ENCODE data around the gene YPEL5. TPM values are rescaled to one million over a fixed set of nuclear protein-coding genes. Genes with fewer than 3 reads are reported as not detected.
"Not testable (repeated sequence)": the region's sequence is repeated elsewhere in the genome, so short reads cannot be mapped to it uniquely, and the experiment has no call there.

The YPEL5 gene
- total RNA-seq, 1 donor from 2014 or later, result 83.5 TPM

DNA sequence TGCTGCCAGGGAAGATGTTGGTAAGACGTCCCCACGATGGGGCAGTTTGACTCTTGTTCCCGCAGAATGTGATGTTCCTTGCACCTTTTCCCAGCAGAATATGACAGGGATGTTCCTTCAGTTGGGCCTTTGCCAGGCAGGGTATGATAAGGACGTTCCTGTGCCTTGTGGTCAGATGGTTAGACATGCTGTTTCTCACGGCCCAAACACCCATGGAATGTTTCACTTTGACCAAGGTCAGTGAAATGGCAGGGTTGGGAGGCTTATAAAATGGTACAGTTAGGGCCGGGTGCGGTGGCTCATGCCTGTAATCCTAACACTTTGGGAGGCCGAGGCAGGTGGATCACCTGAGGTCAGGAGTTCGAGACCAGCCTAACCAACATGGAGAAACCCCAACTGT lies 40.3 kb upstream of the YPEL5 start:
- TF ChIP-seq, protein P1, sequence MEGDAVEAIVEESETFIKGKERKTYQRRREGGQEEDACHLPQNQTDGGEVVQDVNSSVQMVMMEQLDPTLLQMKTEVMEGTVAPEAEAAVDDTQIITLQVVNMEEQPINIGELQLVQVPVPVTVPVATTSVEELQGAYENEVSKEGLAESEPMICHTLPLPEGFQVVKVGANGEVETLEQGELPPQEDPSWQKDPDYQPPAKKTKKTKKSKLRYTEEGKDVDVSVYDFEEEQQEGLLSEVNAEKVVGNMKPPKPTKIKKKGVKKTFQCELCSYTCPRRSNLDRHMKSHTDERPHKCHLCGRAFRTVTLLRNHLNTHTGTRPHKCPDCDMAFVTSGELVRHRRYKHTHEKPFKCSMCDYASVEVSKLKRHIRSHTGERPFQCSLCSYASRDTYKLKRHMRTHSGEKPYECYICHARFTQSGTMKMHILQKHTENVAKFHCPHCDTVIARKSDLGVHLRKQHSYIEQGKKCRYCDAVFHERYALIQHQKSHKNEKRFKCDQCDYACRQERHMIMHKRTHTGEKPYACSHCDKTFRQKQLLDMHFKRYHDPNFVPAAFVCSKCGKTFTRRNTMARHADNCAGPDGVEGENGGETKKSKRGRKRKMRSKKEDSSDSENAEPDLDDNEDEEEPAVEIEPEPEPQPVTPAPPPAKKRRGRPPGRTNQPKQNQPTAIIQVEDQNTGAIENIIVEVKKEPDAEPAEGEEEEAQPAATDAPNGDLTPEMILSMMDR (IDR thresholded peaks at IDR 0.05), result no peak
- TF ChIP-seq POLR2A (IDR thresholded peaks at IDR 0.05) (no peak), POLR2AphosphoS5 (IDR thresholded peaks at IDR 0.05; ENCODE audit: insufficient read depth in 1 of 2, low read depth in 1 of 2) (no peak)
- no peak for DNase-seq (ENCODE audit: extremely low spot score in 2 of 2)
- no peak overlapping the region for H3K27ac ChIP-seq

DNA sequence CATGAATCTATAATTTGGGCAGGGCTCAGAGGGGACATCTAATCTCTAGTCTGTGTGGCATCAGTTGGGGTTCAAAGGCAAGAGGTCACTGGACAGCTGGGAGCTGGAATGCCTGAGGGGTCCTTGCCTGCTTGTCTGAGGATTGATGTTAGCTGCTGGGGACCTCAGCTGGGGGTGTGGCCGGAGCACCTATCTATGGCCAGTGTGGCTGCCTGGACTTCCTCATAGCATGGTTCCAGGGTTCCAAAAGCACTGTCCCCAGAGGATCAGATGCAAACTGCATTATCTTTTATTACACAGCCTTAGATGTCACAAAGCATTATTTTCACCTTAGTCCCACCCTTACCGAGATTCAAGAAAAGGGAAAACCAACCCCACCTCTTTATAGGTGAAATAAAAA lies 38.6 kb upstream of the YPEL5 start:
- H3K4me1 ChIP-seq, result no peaks in the 10 kb centered on the region
- no peaks in the 10 kb centered on the region for H3K36me3 ChIP-seq
- no peak for DNase-seq (ENCODE audit: extremely low spot score in 2 of 2)
- H3K27me3 ChIP-seq, result no peaks in the 10 kb centered on the region
- TF ChIP-seq POLR2AphosphoS5 (IDR thresholded peaks at IDR 0.05; ENCODE audit: insufficient read depth in 1 of 2, low read depth in 1 of 2) (no peak), POLR2A (IDR thresholded peaks at IDR 0.05) (no peak)
- TF ChIP-seq, protein P1 (IDR thresholded peaks at IDR 0.05), result no peak
- no peak overlapping the region for H3K4me3 ChIP-seq
- H3K9me3 ChIP-seq, result no peaks in the 10 kb centered on the region
- intact Hi-C loops (cut with DNase I), result no loop called here
- H3K27ac ChIP-seq, result no peak overlapping the region

More for the DNA sequence above, 40.3 kb upstream of the YPEL5 start:
- intact Hi-C loops (cut with DNase I), result no loop called here
- Histone ChIP-seq H3K9me3 (no peaks in the 10 kb centered on the region), H3K27me3 (no peaks in the 10 kb centered on the region), H3K4me1 (no peaks in the 10 kb centered on the region), H3K36me3 (no peaks in the 10 kb centered on the region), H3K4me3 (no peak overlapping the region)

DNA sequence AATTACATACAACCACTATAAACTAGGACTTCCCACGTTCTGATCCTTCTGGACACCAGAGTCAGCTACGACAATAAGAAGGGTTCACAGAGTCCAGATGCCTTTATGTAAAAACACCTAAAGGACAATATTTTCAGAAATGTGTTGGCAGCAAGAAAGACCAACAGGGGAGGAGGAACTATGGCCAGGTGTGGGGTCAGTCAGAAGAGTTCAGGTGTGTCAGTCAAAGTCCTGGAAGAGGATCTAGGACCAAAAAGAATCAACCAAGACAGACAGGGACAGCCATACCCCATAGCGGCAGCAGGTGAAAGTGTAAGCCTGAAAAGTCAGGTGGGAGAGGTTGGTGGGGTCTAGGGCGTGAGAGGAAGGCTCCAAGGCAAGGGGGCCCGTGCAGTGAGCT lies 38.0 kb upstream of the YPEL5 start:
- H3K4me1 ChIP-seq, result peaks cover under 1% of the 10 kb centered on the region
- TF ChIP-seq, protein P1 (IDR thresholded peaks at IDR 0.05), result no peak
- TF ChIP-seq POLR2A (IDR thresholded peaks at IDR 0.05) (no peak), POLR2AphosphoS5 (IDR thresholded peaks at IDR 0.05; ENCODE audit: insufficient read depth in 1 of 2, low read depth in 1 of 2) (no peak)

DNA sequence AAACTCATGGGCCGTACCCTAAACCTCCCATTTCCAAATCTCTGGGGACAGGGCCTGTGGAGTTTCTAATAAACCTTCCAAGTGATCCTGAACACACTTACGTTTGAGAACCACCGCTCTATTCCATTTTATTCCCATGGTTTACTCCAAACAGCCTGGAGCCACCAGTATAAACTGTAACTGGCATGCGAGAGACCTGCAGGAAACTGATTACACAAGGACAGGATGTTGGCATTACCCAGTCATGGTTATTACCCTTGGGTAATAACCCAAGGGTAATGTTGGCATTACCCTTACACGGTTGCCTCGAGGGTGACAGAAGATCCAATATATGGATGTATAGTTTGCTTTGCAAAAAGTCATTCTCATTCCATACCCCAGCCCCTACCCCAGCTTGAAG lies 37.0 kb upstream of the YPEL5 start:
- H3K36me3 ChIP-seq, result no peaks in the 10 kb centered on the region
- no peak for DNase-seq (ENCODE audit: extremely low spot score in 2 of 2)
- intact Hi-C loops (cut with DNase I), result no loop called here
- H3K27me3 ChIP-seq, result no peaks in the 10 kb centered on the region
- TF ChIP-seq POLR2A (IDR thresholded peaks at IDR 0.05) (no peak), POLR2AphosphoS5 (IDR thresholded peaks at IDR 0.05; ENCODE audit: insufficient read depth in 1 of 2, low read depth in 1 of 2) (no peak)
- TF ChIP-seq, protein P1 (IDR thresholded peaks at IDR 0.05), result no peak
- no peaks in the 10 kb centered on the region for H3K9me3 ChIP-seq
- H3K27ac ChIP-seq, result no peak overlapping the region
- no peak overlapping the region for H3K4me3 ChIP-seq
- H3K4me1 ChIP-seq, result peaks cover 7% of the 10 kb centered on the region

More for the DNA sequence above, 38.0 kb upstream of the YPEL5 start:
- H3K36me3 ChIP-seq, result no peaks in the 10 kb centered on the region
- DNase-seq (ENCODE audit: extremely low spot score in 2 of 2), result no peak
- no peaks in the 10 kb centered on the region for H3K27me3 ChIP-seq
- H3K27ac ChIP-seq, result no peak overlapping the region
- H3K4me3 ChIP-seq, result no peak overlapping the region
- intact Hi-C loops (cut with DNase I), result no loop called here
- H3K9me3 ChIP-seq, result no peaks in the 10 kb centered on the region

DNA sequence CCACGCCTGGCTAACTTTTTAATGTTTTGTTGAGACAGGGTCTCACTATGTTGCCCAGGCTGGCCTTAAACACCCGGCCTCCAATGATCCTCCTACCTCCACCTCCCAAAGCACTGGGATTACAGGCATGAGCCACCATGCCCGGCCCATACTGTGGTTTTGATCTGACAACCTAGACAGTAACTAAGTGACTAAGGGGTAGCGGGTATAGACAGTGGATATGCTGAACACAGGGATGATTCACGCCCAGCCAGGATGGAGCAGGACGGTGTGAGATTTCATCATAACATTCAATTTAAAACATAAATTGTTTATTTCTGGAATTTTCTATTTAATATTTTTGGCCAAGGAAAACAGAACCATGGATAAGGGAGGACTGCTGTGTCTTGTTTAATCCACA lies 36.0 kb upstream of the YPEL5 start:
- intact Hi-C loops (cut with DNase I), result no loop called here
- no peak for DNase-seq (ENCODE audit: extremely low spot score in 2 of 2)
- Histone ChIP-seq H3K27me3 (no peaks in the 10 kb centered on the region), H3K4me3 (no peak overlapping the region), H3K4me1 (peaks cover 16% of the 10 kb centered on the region), H3K9me3 (no peaks in the 10 kb centered on the region), H3K27ac (no peak overlapping the region), H3K36me3 (no peaks in the 10 kb centered on the region)
- TF ChIP-seq POLR2A (IDR thresholded peaks at IDR 0.05) (no peak), POLR2AphosphoS5 (IDR thresholded peaks at IDR 0.05; ENCODE audit: insufficient read depth in 1 of 2, low read depth in 1 of 2) (no peak)
- TF ChIP-seq, protein P1 (IDR thresholded peaks at IDR 0.05), result no peak

DNA sequence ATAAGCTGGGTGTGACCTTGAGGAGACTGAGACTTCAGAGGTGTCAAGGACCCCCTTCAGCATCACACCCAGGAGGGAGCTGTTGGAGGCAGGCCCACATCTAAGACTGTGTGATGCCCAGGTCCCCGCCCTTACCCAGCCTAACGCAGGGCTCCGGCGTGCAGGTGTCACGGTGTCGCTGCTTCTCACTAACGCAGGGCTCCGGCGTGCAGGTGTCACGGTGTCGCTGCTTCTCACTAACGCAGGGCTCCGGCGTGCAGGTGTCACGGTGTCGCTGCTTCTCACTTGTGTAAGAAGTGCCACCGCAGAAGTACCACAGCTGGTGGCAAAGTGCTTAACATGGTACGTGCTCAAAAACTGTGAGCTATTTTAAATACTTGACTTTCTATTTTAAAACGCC lies 35.6 kb upstream of the YPEL5 start:
- DNase-seq (ENCODE audit: extremely low spot score in 2 of 2); H3K27ac ChIP-seq; H3K9me3 ChIP-seq; H3K36me3 ChIP-seq; intact Hi-C loops (cut with DNase I); H3K27me3 ChIP-seq; H3K4me3 ChIP-seq: not testable (repeated sequence)
- peaks cover 19% of the 10 kb centered on the region for H3K4me1 ChIP-seq

Data from vagina (tissue), 2 donors.